GM19452 (cell line): ENCODE measurements around the gene TTC28.

Experiments used
- ATAC-seq: cut with Tn5 transposase; IDR thresholded peaks from one replicate; pipeline ENCODE4 v1.9.1; 2021; ENCODE audit not compliant: unreplicated experiment

TTC28 gene

DNA sequence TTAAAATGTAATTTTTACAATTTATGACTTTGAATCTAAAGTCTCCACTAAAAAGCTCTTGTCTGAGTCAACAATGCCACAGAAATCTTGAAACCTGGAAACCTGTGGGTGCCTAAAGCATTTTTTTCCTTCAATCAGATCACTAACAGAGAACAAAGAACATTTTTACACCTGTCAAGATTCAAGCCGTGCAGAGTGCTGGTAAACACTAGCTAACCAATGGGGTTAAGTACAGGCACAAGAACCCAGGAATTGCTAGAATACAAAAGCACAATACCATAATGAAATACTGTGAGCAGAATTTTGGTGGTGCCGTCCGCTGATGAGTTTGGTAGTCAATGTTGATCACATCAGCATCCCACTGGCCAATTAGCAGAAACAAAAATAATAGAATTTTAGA, 380.3 kb downstream of the TTC28 start:
- no peak for ATAC-seq

DNA sequence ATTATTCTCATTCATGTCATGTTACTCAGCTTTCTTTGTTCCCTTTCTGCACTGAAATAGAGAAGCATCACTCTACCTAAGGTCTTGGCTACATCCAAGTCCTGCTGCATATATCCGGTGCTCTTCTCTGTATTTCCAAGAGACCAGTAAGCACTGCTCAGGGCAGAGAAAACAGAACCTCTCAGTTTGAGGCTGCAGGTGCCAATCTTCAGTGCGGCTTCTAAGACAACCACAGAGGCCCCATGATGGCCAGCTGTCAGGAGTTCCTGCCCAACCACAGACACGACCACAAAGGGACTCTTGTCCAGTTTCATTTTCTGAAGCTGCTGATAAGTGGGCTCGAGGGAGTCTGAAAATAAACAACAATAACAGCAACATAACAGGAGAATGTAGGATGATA, 382.1 kb downstream of the TTC28 start:
- ATAC-seq, result no peak

DNA sequence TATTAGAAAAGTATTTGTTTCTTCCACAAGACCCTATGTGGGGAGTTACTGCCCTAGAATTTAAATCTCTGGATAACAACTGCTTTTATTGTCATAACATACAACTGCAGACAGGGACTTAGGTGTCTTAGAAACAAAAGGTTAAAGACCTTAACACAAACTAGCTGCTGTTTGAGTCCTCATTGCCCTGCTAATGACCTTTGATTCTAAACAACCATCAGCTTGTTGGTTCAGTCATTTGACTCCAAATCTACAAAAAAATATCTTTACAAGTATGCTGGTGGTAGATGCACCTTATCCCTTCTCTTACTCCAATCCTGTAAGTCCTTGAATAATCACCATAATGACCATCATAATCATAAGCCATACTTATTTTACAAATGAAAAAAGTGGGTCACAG, 383.2 kb downstream of the TTC28 start:
- ATAC-seq, result no peak

DNA sequence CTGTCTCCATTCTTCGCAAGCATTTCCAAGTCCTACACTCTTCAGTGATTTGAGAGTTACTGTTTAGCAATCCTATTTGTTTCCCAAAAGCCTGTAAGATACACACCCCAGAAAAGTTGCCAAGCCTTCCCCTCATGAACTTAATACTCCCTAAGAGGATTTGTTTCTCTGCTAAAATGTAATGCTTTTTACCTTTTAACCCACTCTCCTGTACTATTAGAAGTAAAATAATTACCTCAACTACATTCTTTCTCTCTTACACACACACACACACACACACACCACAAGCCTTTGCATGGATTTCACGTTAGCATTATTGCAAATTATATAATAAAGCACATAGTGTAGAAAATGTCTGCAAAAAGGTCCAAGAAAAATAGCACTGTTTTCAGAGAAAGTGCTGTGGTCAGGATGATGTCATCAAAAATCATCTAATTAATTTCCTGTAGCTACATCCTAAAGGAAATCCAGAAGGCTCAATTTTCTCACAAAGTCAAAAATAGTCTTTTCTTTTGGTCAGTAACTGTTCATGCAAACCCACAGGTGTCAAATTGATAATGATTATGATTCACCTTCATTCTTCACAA, 396.5 kb downstream of the TTC28 start:
- ATAC-seq, result no peak

DNA sequence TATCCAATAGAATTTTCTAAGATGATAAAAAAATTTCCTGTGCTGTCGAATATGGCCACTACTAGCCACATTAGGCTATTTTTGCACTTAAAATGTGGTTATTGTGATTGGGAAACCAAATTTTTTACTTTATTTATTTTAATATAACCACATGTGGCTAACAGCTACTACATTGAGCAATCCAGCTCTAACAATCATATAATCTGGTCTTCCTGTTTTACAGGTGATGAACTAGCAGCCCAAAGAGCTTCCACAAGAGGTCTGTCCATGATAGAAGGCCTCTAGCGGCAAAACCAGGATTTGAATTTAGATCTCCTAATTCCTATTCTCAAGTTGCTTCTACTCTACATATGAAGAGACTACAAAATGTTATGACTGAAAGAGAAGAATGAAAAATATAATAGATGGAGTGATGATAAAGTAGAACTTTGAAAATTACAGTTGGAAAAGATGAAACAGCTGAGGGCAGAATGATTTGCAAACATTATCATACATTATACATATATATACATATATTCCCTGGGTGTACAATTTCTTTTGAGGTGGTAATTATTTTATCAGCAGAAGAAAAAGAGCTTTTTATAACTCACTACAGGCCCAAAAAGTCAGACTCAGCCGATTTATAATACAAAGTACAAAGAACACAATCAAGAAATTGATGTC, 397.1 kb downstream of the TTC28 start:
- ATAC-seq, result no peak

DNA sequence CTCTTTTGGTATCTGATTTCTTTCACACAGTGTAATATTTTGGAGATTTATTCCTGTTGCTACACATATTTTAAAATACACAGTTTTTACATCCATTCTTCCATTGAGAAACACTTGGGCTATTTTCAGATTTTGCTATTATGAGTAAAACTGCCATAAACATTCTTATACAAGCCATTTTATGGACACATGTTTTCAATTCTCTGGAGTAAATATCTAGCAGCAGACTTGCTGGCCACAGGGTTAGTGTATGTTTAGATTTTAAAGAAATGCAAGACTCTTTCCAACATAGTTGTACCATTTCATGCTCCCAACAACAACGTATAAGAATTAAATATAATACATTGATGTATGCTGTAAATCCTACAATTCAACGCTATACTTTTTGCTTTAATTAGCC, 399.8 kb downstream of the TTC28 start:
- ATAC-seq, result no peak

DNA sequence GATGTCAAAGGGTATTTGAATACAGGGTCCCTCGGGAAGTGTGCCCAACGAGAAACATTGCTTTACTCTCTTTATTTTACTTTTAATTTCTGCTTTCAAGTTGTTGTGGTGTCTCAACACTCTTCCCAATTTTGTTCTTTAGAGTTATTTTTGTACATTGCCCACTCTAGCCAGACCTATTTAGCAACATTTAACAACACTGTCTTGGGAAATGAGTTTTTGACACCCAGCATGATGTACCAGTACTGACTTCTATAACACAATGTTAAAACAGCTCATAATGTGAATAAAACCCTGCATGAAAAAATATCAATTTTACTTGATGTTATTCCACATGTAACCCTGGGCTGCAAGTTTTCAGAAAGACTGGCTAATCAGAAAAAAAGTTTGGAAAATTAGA, 410.4 kb downstream of the TTC28 start:
- ATAC-seq, result no peak

DNA sequence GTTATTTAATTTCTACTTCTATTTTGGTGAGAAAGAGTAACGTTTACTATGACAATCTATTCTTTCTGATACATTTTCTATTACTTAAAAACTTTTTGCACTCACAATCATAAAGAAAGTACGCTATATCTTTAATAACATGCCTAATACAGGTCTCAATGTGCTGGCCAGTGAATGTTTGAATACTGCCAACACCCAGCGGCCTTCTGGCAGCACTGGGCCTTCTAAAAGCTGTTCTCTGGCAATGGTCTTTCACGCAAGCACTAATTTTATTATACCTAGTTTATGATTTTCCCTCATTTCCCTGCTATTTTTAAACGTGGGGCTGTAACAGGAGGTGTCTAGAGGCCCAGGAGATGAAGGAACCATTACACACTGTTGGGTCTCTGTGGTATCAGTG, 410.8 kb downstream of the TTC28 start:
- ATAC-seq, result no peak

DNA sequence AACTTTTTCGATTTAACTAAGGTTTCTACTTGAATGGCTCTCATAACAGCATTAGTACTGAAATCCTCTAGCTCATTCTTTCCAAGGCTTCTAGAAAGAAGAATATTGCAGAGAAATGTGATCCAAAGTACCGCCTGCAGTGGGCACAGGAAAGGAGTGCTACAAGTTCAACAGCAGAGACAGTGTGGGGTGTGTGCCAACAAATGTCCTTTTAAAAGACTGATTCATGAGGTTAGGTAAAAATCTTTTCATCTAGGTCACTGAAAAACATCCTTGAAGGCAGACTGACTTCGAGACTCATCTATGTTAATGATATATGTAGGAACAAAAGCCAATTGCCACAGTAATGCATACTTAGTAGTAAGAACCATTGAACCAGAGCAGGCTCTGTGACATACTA, 411.5 kb downstream of the TTC28 start:
- no peak for ATAC-seq

DNA sequence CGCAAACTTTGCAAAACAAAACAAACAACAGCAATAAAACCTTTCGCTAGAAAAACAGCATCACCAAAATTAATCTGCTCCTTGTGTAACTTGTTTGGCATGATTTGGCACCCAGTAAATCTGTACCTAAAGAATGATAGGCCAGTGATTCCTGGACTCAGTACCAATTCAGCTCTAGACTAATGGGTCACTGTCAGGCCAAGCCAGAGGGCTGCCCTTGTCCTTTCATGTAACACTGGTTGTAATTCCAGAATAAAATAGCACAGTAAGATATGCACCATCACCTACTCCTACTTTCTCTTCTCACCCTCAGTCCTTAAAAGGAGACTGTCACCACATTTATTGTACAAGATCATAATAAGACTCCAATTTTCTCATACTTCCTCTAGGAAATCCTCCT, 419.0 kb downstream of the TTC28 start:
- no peak for ATAC-seq

DNA sequence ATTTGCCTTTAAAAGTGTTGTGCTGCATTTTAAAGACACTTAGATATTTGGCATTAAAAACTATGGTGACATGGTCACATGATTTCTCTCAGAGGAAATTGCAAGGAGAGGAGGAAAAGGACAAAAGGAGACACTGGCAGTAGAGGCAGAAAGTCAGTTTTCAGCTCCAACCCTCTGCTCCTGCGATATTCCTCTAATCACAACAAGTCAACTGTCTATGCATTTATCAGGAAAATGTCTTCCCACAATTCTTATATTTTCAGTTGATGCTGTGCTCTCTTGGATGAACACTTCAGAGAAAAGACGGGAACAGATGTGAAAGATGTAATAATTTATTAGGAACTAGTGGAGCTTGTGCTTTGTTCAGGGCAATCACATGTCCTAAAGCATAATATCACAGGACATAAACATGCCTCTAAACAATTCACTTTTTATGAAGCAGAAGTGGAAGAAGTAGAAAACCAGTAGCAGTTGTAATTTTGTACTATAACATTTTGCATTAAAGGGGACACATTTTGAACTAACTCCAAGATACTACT, 419.8 kb downstream of the TTC28 start:
- no peak for ATAC-seq

DNA sequence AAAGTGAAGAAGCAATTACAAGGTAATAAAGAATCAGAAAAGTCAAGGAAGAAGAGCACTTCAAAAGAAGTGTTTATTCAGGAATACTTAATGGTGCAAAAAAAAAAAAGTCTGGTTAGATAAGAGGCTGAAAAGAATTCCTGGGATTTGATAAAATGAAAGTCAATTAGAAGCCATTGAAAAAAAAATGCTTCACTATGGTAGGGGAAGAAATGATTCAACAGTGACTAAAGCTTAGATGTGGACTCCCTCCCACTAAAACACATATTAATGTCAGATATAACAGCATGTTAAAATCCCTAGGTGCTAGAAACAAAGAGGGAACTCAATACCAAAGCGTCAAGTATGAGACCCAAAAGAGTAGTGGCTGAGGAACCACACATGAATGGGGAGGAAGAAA, 425.2 kb downstream of the TTC28 start:
- ATAC-seq, result no peak

DNA sequence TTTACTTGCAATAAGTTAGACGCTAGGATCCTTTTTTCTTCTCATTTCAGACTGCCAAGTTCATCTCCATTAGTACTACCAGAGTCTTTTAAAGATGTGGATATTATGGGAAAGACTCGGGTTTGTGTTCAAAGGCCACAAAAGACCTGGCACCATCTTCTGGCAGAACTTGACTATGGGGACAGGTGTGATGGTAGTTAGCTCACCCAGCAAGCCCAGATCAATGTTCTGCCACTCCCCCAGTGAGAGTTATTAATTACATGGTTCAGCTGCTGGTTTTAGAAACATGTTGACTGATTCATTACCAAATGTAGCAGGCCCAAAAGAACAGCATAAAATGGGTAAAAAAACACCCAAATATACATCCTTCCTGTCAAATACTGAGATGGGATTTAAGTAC, 427.1 kb downstream of the TTC28 start:
- no peak for ATAC-seq

DNA sequence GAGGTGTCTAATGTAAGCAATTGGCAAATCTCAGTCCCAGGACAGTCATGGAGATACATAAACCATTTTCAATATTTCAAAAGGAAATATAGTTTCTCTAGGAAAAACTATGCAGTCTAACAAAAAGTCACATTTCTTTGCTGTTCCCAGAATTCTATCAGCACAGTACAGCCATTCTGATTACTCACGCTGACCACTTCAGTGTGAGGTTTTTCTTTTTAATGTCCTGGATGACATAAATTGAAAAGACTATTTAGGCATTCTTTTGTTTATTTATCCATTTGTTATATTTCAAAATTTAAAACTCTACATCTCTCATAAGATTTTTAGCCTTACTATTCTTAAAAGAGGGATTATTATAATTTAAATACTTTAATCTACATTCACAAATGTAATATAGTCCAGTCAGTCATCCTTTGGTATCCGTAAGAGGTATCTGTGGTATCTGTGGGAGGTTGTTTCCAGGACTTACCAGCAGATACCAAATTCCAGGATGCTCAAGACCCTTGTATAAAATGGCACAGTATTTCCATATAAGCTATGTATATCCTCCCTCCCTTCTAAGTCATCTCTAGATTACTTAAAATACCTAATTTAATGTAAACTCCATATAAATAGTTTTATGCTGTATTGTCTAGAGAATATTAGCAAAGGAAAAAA, 429.5 kb downstream of the TTC28 start:
- ATAC-seq, result no peak

DNA sequence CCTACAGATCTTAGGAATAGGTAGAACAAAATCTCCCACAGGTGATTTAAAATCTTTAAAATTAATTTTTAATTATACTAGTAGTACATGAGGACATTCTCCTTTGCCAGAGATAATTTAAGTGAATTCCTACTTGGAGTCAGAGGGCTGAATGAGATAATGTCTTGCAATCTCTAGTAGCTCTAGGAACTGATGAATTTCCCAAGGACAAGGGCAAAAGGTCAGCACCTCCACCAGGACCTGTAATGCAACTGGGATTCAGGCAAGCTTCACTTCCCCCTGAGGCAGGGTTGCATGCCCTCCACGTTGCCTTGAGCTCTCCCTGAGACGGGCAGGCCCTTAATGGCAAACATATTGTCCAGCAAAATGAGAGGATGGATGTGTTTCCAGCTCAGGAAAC, 430.2 kb downstream of the TTC28 start:
- no peak for ATAC-seq

DNA sequence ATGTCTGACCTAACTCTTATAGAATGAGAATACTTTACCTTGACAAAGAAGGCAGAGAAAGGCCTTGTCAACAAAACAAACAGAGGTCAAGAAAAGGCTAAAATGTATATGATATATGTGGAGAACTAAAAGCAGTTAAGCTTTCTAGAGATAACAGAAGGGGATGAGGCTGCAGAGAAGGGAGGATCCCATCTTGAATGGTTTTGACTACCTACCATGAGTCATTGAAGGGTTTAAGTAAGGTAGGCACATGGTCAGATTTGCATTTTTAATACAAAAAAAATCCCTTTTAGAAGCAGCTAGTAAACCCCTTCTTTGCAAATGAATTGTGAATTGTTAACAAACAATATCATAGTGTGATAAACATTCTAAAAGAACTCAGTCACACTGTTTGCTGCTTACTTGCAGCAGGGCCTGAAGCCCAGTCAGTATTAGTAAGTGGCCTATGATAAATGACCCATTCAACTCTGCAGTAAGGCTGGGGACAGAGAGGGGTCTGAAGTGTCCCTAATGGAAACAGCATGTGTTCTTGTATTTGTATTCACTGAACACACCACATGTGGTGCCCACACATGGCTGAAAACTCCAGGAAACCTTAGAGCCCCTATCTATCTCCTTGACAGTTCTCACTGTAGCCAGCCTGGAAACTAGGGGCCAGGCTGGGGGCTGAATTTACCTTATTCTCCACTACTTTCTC, 431.8 kb downstream of the TTC28 start:
- no peak for ATAC-seq

DNA sequence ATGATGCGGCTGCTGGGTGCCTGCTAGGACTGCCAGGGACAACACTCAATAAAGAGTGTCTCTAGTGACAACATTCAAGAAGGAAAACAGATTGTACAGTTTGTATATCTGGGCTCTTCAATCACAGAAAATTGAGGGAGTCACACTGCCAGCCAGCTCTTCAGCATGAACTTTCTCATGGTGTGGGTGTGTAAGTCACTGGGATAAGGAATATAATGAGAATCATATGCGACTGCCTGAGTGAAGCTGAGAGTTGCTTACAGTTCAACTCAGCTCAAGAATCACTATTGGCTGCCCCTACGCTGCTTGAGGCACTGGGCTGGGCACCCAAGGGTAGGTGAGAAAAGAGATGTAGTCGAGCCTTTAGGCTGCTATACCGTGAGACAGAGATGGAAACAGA, 432.5 kb downstream of the TTC28 start:
- no peak for ATAC-seq

DNA sequence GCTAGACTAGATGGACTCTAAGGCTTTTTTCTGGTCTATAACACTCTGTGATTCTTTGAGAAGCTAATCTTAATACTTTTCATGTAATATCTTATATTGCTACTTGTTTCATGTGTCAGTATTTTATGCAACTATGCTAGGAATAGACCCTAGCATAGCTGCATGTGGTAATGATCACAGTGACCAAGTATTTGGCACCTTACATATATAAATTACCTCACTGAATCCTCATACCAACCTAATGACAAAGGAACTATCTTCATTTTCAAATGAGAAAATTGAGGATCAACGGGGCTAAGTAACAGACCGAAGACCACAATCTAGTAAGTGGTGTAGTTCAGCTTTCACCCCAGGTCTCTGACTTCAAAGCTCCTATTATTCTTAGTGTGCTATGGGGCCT, 433.2 kb downstream of the TTC28 start:
- ATAC-seq, result no peak

DNA sequence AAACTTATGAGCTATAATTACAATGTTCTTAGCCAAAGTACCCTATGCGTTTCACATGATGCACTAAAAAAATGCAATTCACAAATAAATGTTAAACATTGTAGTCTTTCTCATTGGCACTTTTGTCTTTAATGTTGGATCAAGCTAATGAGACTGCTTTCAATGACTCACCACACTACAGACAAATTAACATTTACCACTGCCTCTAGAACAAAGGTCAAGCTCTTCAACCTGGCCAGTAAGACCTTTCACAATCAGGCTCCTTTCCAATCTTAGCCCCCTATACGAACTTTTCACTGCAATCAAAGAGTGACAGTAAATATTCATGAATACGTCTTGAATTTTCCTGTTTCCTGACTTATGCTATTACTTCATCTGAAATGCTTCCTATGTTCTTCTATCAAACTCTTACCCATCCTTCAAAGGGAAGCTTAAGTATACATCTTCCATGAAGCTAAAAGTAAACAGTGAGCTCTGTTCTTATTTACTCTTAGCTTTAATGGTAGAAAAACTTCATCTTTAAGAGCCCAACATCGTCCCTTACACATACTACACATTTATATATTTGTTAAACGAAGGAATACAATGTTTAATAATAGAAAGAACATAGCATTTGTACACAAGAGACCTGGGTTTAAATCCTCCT, 433.9 kb downstream of the TTC28 start:
- ATAC-seq, result no peak

DNA sequence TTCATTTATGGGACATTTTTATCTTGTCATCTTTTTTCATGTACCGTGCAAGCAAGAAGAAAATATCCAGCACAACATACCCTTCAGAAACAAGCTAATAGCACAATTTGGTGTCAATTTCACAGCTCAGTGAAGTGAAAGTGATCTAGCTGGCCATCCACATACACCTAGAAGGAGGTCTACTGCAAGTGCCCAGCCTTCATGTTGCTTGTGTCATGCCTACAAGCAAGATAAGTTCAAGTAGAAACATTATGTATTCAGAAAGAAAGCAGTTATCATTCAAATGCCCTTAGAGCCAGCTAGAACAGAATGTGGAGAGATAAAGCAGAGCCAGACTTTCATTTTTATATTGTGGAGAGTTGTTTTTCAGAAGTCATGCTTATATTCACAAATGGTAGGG, 434.9 kb downstream of the TTC28 start:
- no peak for ATAC-seq

DNA sequence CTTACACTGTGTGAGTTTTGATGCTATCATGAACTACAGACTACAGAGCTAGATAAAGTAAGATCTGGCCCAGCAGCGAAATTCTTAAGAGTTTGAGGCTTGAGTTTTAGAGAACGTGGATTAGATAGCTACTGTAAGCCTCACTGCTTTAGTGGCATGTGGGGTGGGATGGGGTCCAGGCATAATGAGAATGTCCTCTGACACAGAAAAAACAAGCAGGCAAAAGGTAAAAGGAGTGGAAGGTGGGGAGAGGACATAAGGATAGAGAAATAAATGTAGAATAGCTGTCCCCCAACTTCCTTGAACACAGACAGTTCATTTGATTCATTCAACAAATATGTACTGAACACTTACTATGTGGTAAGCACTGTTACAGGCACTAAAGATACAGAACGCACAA, 436.1 kb downstream of the TTC28 start:
- no peak for ATAC-seq
